ENCODE measurements around the gene SUMO2.

DNA sequence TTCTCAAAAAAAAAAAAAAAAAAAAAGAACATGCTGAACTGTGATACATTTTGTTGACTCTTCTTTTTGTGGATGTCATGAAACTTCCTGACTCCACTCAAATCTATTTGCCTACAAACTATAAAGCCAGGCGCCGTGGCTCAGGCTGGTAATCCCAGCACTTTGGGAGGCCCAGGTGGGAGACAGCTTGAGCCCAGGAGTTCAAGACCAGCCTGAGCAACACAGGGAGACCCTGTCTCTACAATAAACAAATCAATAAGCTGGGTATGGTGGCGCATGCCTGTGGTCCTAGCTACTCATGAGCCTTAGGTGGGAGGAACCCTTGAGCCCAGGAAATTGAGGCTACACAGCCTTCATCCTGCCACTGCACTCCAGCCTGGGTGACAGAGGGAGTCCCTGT lies 49.8 kb downstream of the SUMO2 start:
- TF ChIP-seq, protein P1, sequence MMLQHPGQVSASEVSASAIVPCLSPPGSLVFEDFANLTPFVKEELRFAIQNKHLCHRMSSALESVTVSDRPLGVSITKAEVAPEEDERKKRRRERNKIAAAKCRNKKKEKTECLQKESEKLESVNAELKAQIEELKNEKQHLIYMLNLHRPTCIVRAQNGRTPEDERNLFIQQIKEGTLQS (IDR thresholded peaks at IDR 0.05), result no peak
- peak; percentile 30; the same call in 1 of the 2 replicates for TF ChIP-seq POLR2AphosphoS5 (IDR thresholded peaks at IDR 0.05; ENCODE audit: low read depth, low read length)
- TF ChIP-seq RAD21 (IDR thresholded peaks at IDR 0.05; ENCODE audit: low read depth), result no peak
- no peak for TF ChIP-seq POLR2A (IDR thresholded peaks at IDR 0.05; ENCODE audit: borderline replicate concordance, extremely low read depth, insufficient read depth, insufficient read length)
- no peak for TF ChIP-seq JUND (IDR thresholded peaks at IDR 0.05)
- TF ChIP-seq, protein P2, sequence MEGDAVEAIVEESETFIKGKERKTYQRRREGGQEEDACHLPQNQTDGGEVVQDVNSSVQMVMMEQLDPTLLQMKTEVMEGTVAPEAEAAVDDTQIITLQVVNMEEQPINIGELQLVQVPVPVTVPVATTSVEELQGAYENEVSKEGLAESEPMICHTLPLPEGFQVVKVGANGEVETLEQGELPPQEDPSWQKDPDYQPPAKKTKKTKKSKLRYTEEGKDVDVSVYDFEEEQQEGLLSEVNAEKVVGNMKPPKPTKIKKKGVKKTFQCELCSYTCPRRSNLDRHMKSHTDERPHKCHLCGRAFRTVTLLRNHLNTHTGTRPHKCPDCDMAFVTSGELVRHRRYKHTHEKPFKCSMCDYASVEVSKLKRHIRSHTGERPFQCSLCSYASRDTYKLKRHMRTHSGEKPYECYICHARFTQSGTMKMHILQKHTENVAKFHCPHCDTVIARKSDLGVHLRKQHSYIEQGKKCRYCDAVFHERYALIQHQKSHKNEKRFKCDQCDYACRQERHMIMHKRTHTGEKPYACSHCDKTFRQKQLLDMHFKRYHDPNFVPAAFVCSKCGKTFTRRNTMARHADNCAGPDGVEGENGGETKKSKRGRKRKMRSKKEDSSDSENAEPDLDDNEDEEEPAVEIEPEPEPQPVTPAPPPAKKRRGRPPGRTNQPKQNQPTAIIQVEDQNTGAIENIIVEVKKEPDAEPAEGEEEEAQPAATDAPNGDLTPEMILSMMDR (IDR thresholded peaks at IDR 0.05 in 2 of 3, conservative IDR thresholded peaks at IDR 0.05 in 1 of 3; ENCODE audit: borderline replicate concordance in 1 of 3, insufficient read depth in 1 of 3, low read depth in 2 of 3, low read length in 2 of 3), result no peak
- TF ChIP-seq ELF1 (IDR thresholded peaks at IDR 0.05; ENCODE audit: borderline replicate concordance, low read depth), result no peak
- TF ChIP-seq SIN3A (IDR thresholded peaks at IDR 0.05; ENCODE audit: low read depth), result no peak
- no peak for TF ChIP-seq EZH2phosphoT487 (IDR thresholded peaks at IDR 0.05; ENCODE audit: borderline replicate concordance)
- TF ChIP-seq, protein P3, sequence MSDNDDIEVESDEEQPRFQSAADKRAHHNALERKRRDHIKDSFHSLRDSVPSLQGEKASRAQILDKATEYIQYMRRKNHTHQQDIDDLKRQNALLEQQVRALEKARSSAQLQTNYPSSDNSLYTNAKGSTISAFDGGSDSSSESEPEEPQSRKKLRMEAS (IDR thresholded peaks at IDR 0.05), result no peak

All from HCT116 (cell line).